Measurements from ENCODE around the gene PLAC9.
"Not testable (repeated sequence)": the region's sequence is repeated elsewhere in the genome, so short reads cannot be mapped to it uniquely, and the experiment has no call there.

Gene PLAC9

GRCh38 chr10:80110986-80111385 lies 21.5 kb upstream of the PLAC9 start:
- DNase-seq (ENCODE audit: insufficient read length, low spot score) (no peak), FAIRE-seq (no peak)
- TF ChIP-seq POU2F2 (IDR thresholded peaks at IDR 0.05; ENCODE audit: low read depth, low read length): no peak

- TF ChIP-seq TAF1 (IDR thresholded peaks at IDR 0.05; ENCODE audit: low read depth, low read length) (no peak), POLR2A (IDR thresholded peaks at IDR 0.05; ENCODE audit: low read depth, low read length) (no peak), POU2F2 (IDR thresholded peaks at IDR 0.05; ENCODE audit: low read depth, low read length) (no peak), SPI1 (IDR thresholded peaks at IDR 0.05; ENCODE audit: low read depth, low read length) (no peak), PAX5 (IDR thresholded peaks at IDR 0.05; ENCODE audit: insufficient read depth, low read length, severe bottlenecking) (no peak), POLR2AphosphoS5 (IDR thresholded peaks at IDR 0.05; ENCODE audit: low read depth, low read length) (no peak)
- DNase-seq (ENCODE audit: insufficient read length, low spot score): no peak
- no peak for FAIRE-seq
Measured at GRCh38 chr10:80118669-80119068, 13.9 kb upstream of the PLAC9 start.

GRCh38 chr10:80122110-80122710 lies 10.3 kb upstream of the PLAC9 start:
- no peak for DNase-seq (ENCODE audit: insufficient read length, low spot score)
- TF ChIP-seq POLR2AphosphoS5 (IDR thresholded peaks at IDR 0.05; ENCODE audit: low read depth, low read length): no peak
- TF ChIP-seq TAF1 (IDR thresholded peaks at IDR 0.05; ENCODE audit: low read depth, low read length): no peak
- TF ChIP-seq SPI1 (IDR thresholded peaks at IDR 0.05; ENCODE audit: low read depth, low read length): no peak
- no peak for TF ChIP-seq PAX5 (IDR thresholded peaks at IDR 0.05; ENCODE audit: insufficient read depth, low read length, severe bottlenecking)
- no peak for TF ChIP-seq POU2F2 (IDR thresholded peaks at IDR 0.05; ENCODE audit: low read depth, low read length)
- TF ChIP-seq POLR2A (IDR thresholded peaks at IDR 0.05; ENCODE audit: low read depth, low read length): no peak
- no peak for FAIRE-seq

- no peak for TF ChIP-seq POU2F2 (IDR thresholded peaks at IDR 0.05; ENCODE audit: low read depth, low read length)
- TF ChIP-seq POLR2AphosphoS5 (IDR thresholded peaks at IDR 0.05; ENCODE audit: low read depth, low read length): no peak
- TF ChIP-seq TAF1 (IDR thresholded peaks at IDR 0.05; ENCODE audit: low read depth, low read length): no peak
- TF ChIP-seq POLR2A (IDR thresholded peaks at IDR 0.05; ENCODE audit: low read depth, low read length): no peak
- no peak for TF ChIP-seq PAX5 (IDR thresholded peaks at IDR 0.05; ENCODE audit: insufficient read depth, low read length, severe bottlenecking)
- TF ChIP-seq SPI1 (IDR thresholded peaks at IDR 0.05; ENCODE audit: low read depth, low read length): no peak
- DNase-seq (ENCODE audit: insufficient read length, low spot score) (no peak), FAIRE-seq (no peak)
Measured at GRCh38 chr10:80122746-80123145, 9.8 kb upstream of the PLAC9 start.

GRCh38 chr10:80126876-80127275 lies 5.7 kb upstream of the PLAC9 start:
- no peak for TF ChIP-seq PAX5 (IDR thresholded peaks at IDR 0.05; ENCODE audit: insufficient read depth, low read length, severe bottlenecking)
- no peak for DNase-seq (ENCODE audit: insufficient read length, low spot score)
- FAIRE-seq: no peak

- no peak for FAIRE-seq
- DNase-seq (ENCODE audit: insufficient read length, low spot score): no peak
- TF ChIP-seq TAF1 (IDR thresholded peaks at IDR 0.05; ENCODE audit: low read depth, low read length) (no peak), SPI1 (IDR thresholded peaks at IDR 0.05; ENCODE audit: low read depth, low read length) (no peak), POLR2AphosphoS5 (IDR thresholded peaks at IDR 0.05; ENCODE audit: low read depth, low read length) (no peak), POU2F2 (IDR thresholded peaks at IDR 0.05; ENCODE audit: low read depth, low read length) (no peak), POLR2A (IDR thresholded peaks at IDR 0.05; ENCODE audit: low read depth, low read length) (no peak), PAX5 (IDR thresholded peaks at IDR 0.05; ENCODE audit: insufficient read depth, low read length, severe bottlenecking) (no peak)
Measured at GRCh38 chr10:80131499-80131901, 1.0 kb upstream of the PLAC9 start.

- no peak for FAIRE-seq
- no peak for TF ChIP-seq PAX5 (IDR thresholded peaks at IDR 0.05; ENCODE audit: insufficient read depth, low read length, severe bottlenecking)
- TF ChIP-seq SPI1 (IDR thresholded peaks at IDR 0.05; ENCODE audit: low read depth, low read length): no peak
- no peak for TF ChIP-seq POU2F2 (IDR thresholded peaks at IDR 0.05; ENCODE audit: low read depth, low read length)
- TF ChIP-seq TAF1 (IDR thresholded peaks at IDR 0.05; ENCODE audit: low read depth, low read length): no peak
- no peak for TF ChIP-seq POLR2A (IDR thresholded peaks at IDR 0.05; ENCODE audit: low read depth, low read length)
- no peak for TF ChIP-seq POLR2AphosphoS5 (IDR thresholded peaks at IDR 0.05; ENCODE audit: low read depth, low read length)
Measured at GRCh38 chr10:80133206-80133605, 676 bp downstream of the PLAC9 start.

GRCh38 chr10:80133687-80134086 lies 1.2 kb downstream of the PLAC9 start:
- FAIRE-seq: not testable (repeated sequence)

More at GRCh38 chr10:80133206-80133605, 676 bp downstream of the PLAC9 start:
- DNase-seq (ENCODE audit: insufficient read length, low spot score): no peak

GRCh38 chr10:80136134-80136571 lies 3.6 kb downstream of the PLAC9 start:
- TF ChIP-seq POLR2A (IDR thresholded peaks at IDR 0.05; ENCODE audit: low read depth, low read length): no peak
- no peak for TF ChIP-seq POLR2AphosphoS5 (IDR thresholded peaks at IDR 0.05; ENCODE audit: low read depth, low read length)
- TF ChIP-seq SPI1 (IDR thresholded peaks at IDR 0.05; ENCODE audit: low read depth, low read length): no peak
- no peak for TF ChIP-seq TAF1 (IDR thresholded peaks at IDR 0.05; ENCODE audit: low read depth, low read length)
- TF ChIP-seq PAX5 (IDR thresholded peaks at IDR 0.05; ENCODE audit: insufficient read depth, low read length, severe bottlenecking): no peak
- no peak for TF ChIP-seq POU2F2 (IDR thresholded peaks at IDR 0.05; ENCODE audit: low read depth, low read length)
- FAIRE-seq (no peak), DNase-seq (ENCODE audit: insufficient read length, low spot score) (no peak)

More at GRCh38 chr10:80133687-80134086, 1.2 kb downstream of the PLAC9 start:
- DNase-seq (ENCODE audit: insufficient read length, low spot score): not testable (repeated sequence)

GRCh38 chr10:80137031-80137862 lies 4.7 kb downstream of the PLAC9 start:
- no peak for FAIRE-seq
- no peak for TF ChIP-seq POLR2A (IDR thresholded peaks at IDR 0.05; ENCODE audit: low read depth, low read length)
- no peak for TF ChIP-seq POU2F2 (IDR thresholded peaks at IDR 0.05; ENCODE audit: low read depth, low read length)
- TF ChIP-seq TAF1 (IDR thresholded peaks at IDR 0.05; ENCODE audit: low read depth, low read length): no peak
- no peak for TF ChIP-seq SPI1 (IDR thresholded peaks at IDR 0.05; ENCODE audit: low read depth, low read length)
- TF ChIP-seq POLR2AphosphoS5 (IDR thresholded peaks at IDR 0.05; ENCODE audit: low read depth, low read length): no peak
- TF ChIP-seq PAX5 (IDR thresholded peaks at IDR 0.05; ENCODE audit: insufficient read depth, low read length, severe bottlenecking): no peak
- DNase-seq (ENCODE audit: insufficient read length, low spot score): no peak
